Coronary artery (tissue), 2 donors: ENCODE data around the gene TNS1.

ENCODE experiments used
- DNase-seq: peaks from one replicate; pipeline ENCODE4 v3.0.0-alpha.2; 2017; ENCODE audit warnings: low spot score
- H3K27ac ChIP-seq, 2 donors: fragments of 200-600 bp; sonication (generic); one replicate each; pipeline ENCODE4 v1.5.1; 2016 to 2019
- H3K4me3 ChIP-seq: fragments of 200-600 bp; sonication (generic); 2 replicates; pipeline ENCODE4 v1.5.1; 2016; ENCODE audit warnings: mild to moderate bottlenecking, moderate library complexity
- TF ChIP-seq, protein P1 (sequence below): fragments of 200-600 bp; sonication (generic); IDR thresholded peaks from one replicate; pipeline ENCODE4 v1.5.1; 2019; ENCODE audit warnings: antibody characterized with exemption

The TNS1 gene

DNA sequence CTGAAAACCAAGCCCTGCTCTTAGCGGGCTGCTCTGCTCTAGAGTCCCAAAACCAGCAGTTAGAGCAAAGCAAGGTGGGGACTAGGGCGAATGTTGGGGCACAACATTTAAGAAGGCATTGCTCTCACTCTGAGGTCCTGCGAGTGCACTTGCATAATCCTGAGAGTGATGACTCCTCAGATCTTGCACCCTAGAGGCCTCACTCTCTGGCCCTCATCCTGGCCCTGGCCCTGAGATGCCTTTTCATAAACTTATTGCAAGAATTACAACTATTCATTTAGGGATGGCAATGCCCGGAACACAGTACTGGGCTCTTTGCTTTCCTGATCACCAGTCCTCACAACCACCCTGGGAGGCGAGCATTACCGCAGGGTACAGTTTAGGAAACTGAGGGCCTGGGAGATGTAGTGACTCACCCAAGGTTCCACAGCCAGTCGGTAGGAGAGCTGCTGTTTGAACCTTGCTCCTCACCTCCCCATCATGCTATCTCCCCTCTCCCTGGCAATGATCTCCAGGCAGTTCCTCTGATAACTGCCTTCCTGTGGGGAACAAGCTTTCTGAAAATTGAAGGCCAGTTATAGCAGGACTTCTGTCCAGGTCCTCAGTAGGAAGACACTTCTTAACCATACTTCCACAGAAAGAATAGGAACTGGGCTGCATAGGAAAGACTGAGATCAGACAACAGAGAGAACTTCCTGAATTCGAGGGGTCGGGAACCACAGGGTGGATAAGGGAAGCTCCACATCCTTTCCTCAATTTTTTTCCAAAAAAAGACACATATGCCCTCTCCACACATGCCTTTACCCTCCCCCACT is 91.3 kb downstream of the TNS1 start:
- TF ChIP-seq, protein P1, sequence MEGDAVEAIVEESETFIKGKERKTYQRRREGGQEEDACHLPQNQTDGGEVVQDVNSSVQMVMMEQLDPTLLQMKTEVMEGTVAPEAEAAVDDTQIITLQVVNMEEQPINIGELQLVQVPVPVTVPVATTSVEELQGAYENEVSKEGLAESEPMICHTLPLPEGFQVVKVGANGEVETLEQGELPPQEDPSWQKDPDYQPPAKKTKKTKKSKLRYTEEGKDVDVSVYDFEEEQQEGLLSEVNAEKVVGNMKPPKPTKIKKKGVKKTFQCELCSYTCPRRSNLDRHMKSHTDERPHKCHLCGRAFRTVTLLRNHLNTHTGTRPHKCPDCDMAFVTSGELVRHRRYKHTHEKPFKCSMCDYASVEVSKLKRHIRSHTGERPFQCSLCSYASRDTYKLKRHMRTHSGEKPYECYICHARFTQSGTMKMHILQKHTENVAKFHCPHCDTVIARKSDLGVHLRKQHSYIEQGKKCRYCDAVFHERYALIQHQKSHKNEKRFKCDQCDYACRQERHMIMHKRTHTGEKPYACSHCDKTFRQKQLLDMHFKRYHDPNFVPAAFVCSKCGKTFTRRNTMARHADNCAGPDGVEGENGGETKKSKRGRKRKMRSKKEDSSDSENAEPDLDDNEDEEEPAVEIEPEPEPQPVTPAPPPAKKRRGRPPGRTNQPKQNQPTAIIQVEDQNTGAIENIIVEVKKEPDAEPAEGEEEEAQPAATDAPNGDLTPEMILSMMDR = no peak
- Histone ChIP-seq H3K4me3 (peak overlapping the region; percentile 51), H3K27ac (peak overlapping the region; percentile 93 to 99)
- no peak for DNase-seq

DNA sequence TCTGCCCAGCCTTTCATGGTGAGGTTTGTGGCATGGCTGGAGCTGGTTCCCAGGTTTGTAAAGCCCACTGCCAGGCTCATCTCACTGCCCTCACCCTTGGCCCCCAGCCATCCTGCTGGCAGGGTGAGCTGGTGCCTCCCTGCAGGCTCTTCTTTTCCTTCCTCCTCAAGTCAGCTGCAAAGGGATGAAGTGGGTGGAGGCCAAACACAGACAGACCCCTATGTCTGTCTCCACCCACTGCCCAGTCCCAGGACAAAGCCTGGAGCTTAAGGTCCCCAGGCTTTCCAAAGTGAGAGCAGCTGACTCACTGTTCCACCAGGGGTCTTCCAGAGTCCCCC is 92.0 kb downstream of the TNS1 start:
- Histone ChIP-seq H3K27ac (peak overlapping the region; percentile 93 to 99), H3K4me3 (peak overlapping the region; percentile 51)
- DNase-seq = no peak
- TF ChIP-seq, protein P1 = no peak

DNA sequence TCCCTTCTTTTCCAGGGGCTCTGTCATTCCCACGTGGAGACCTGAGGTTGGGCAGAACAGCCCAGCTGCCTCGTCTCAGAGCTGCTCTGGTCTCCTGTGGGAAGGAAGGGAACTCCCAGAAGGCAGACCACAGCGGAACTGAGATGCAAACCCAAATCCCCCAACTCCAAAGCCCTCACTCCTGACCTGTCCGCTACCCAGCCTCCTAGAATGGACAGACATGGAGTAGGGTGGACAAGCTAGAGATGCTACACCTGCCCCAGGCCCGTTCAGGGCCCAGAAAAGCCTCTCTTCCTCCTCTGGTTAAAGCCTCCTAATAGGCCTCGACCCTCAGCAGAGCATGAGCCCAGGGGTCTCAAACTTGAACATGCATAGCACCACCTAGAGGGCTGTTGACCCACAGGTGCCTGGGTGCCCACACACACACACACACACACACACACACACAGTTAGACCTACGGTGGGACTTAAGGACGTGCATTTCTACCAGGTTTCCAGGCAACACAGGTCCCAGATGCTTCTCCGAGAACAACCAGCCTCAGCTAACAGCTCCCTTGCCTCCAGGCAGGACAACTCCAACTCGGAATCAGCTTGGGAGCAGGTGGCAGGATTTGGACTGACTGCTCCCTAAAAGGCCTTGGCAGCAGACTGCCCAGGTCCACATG is 93.5 kb downstream of the TNS1 start:
- H3K27ac ChIP-seq = peak overlapping the region; percentile 93 to 99
- H3K4me3 ChIP-seq = peak overlapping the region; percentile 48
- TF ChIP-seq, protein P1 = no peak
- no peak for DNase-seq

DNA sequence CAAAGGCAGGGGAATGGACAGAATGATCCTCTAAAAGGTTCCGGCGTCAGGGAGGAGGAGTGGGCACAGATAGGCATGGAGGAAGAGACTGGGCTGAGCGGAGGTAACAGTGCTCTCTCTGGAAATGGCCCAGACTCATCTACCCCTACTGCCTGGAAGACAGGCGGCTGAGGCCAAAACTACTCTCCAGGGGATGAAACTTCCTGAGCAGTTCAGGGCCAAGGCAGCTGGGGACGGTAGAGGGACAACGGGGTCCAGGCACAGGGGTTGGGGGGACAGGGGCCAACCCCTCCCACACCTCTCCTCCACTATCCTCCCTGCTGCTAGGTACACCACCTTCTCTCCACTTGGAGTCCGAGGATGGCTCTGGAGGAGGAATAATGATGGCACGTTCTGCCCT is 94.3 kb downstream of the TNS1 start:
- DNase-seq = no peak
- H3K4me3 ChIP-seq = peak overlapping the region; percentile 40
- TF ChIP-seq, protein P1 = no peak
- peak overlapping the region; percentile 93 to 99 for H3K27ac ChIP-seq

DNA sequence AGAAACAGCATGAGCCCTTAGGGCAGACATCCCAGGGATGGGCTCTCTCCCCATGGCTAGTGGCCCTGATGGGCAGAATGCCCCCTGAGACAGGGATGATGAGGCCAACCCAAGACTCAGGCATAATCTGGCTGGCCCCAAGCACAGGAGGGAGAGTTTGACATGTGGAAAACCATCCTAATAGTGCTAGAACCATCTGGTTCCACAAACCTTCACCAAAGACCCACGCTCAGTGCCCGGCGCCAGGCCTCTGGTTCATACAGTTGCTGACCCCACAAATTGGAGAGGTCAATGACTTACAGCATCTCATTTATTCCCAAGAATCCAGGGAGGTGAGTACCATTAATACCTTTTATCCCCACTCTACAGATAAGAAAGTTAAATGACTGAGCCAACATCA is 95.5 kb downstream of the TNS1 start:
- no peak for DNase-seq
- TF ChIP-seq, protein P1 = no peak
- H3K4me3 ChIP-seq = peak overlapping the region; percentile 40
- H3K27ac ChIP-seq = peak overlapping the region; percentile 93 to 99

DNA sequence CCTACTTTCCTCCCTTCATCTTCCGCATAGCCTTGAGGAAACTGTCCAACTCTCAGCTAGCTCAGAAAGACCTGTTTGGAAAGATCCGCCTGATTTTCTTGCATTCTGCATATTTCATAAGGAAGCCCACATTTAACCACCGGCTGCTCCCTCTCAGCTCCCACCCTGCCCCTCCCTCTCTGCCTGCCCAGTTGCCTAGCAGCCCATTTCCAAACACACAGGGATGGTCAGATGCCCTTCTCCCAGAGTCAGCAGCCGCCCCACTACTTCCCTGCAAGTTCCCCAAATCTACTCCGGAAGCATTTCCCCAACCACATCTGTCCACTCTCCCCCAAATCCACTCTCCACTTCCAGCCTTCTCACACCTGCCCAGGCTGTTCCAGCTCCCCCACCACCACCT is 96.0 kb downstream of the TNS1 start:
- no peak for DNase-seq
- Histone ChIP-seq H3K27ac (peak overlapping the region; percentile 93 to 99), H3K4me3 (peak overlapping the region; percentile 40)
- TF ChIP-seq, protein P1 = no peak

DNA sequence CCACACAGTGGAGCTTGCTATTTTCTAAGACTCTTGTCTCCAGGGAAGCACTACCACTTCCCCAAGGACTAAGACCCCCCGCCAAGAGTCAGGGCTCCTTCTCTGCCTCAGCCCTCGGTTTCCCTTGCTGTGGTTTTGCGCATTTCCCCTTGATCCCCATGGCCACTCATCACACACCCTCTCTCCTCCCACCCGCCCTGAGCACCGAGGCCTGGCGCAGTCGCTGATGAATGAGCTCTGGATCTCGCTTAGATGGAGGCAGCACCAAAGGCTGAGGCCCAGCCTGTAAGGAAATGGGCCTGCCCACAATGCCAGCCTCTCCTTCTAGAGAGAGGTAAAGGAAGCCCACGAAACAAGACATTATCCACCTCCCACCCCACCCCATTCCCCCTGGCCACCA is 96.9 kb downstream of the TNS1 start:
- peak overlapping the region; percentile 64 for H3K4me3 ChIP-seq
- no peak for DNase-seq

More for the DNA sequence above, 96.9 kb downstream of the TNS1 start:
- TF ChIP-seq, protein P1 = no peak
- peak overlapping the region; percentile 93 to 99 for H3K27ac ChIP-seq
